IMR-90 (cell line): Measurements from ENCODE around the gene SRP14. TPM values are rescaled to one million over a fixed set of nuclear protein-coding genes. Genes with fewer than 3 reads are reported as not detected.
"Not testable (repeated sequence)": the region's sequence is repeated elsewhere in the genome, so short reads cannot be mapped to it uniquely, and the experiment has no call there.

Source experiments
- ATAC-seq: fragments of 200-7000 bp; cut with Tn5 transposase; 2 replicates; pipeline ENCODE4 v1.9.1; 2020; ENCODE audit warnings: low read depth, mild to moderate bottlenecking, moderate library complexity
- BruUV-seq: library from RNA; stranded (reverse); fragments of 400-500 nt; replicated peaks from 2 replicates; lab custom pipeline; 2021; lab: Mats Ljungman, UMichigan
- CTCF ChIA-PET: fragments of 300-600 bp; formaldehyde crosslinking; extraction: SDS; loops from one replicate; lab custom pipeline; 2021; ENCODE audit warnings: antibody characterized with exemption; lab: Yijun Ruan, JAX
- POLR2A ChIA-PET: fragments of 300-600 bp; sonication (Branson Sonifier 250); formaldehyde crosslinking; loops from one replicate; lab custom pipeline; 2022; ENCODE audit warnings: antibody characterized with exemption; ENCODE audit not compliant: unreplicated experiment; lab: Charles Lee
- DNase-seq: peaks from one replicate; pipeline ENCODE4 v3.0.0; 2013
- H2AFZ ChIP-seq: replicated peaks from 2 replicates; pipeline ENCODE3; 2013; ENCODE audit warnings: low read length, mild to moderate bottlenecking; ENCODE audit not compliant: poor library complexity
- H2AK5ac ChIP-seq: 2 replicates; pipeline ENCODE4 v1.6.1; 2013; ENCODE audit warnings: low read depth, low read length, inconsistent platforms
- H2AK9ac ChIP-seq: replicated peaks from 2 replicates; pipeline ENCODE3; 2013; ENCODE audit warnings: mild to moderate bottlenecking, low read depth, low read length, moderate library complexity; ENCODE audit not compliant: poor library complexity
- H2BK120ac ChIP-seq: 2 replicates; pipeline ENCODE4 v1.6.1; 2013; ENCODE audit warnings: low read depth, low read length, inconsistent platforms
- H2BK15ac ChIP-seq: 3 replicates; pipeline ENCODE4 v1.6.1; 2013; ENCODE audit warnings: low read depth, low read length, inconsistent platforms
- H2BK20ac ChIP-seq: 2 replicates; pipeline ENCODE4 v1.6.1; 2013; ENCODE audit warnings: low read depth, mild to moderate bottlenecking, inconsistent platforms, low read length, moderate library complexity
- H2BK5ac ChIP-seq: 2 replicates; pipeline ENCODE4 v1.6.1; 2013; ENCODE audit warnings: mild to moderate bottlenecking, low read depth, low read length, inconsistent platforms; ENCODE audit not compliant: poor library complexity, severe bottlenecking
- H3K14ac ChIP-seq: replicated peaks from 2 replicates; pipeline ENCODE4 v1.6.1; 2013; ENCODE audit warnings: low read depth, low read length, inconsistent platforms
- H3K18ac ChIP-seq: 2 replicates; pipeline ENCODE4 v1.6.1; 2013; ENCODE audit warnings: low read depth, low read length, control low read depth
- H3K23ac ChIP-seq: 2 replicates; pipeline ENCODE4 v1.6.1; 2013; ENCODE audit warnings: low read depth, low read length, inconsistent platforms
- H3K27ac ChIP-seq: 2 replicates; pipeline ENCODE4 v1.5.1; 2013; ENCODE audit warnings: mild to moderate bottlenecking, control low read depth, low read length; ENCODE audit not compliant: insufficient read depth
- H3K27me3 ChIP-seq: 2 replicates; pipeline ENCODE4 v1.6.1; 2013; ENCODE audit warnings: low read length; ENCODE audit not compliant: control insufficient read depth, insufficient read depth
- H3K36me3 ChIP-seq: 2 replicates; pipeline ENCODE4 v1.6.1; 2013; ENCODE audit warnings: low read length, mixed read lengths; ENCODE audit not compliant: control insufficient read depth, insufficient read depth
- H3K4ac ChIP-seq: 2 replicates; pipeline ENCODE4 v1.6.1; 2013; ENCODE audit warnings: low read depth, low read length, inconsistent platforms
- H3K4me1 ChIP-seq: 2 replicates; pipeline ENCODE4 v1.6.1; 2013; ENCODE audit warnings: low read length, mixed read lengths; ENCODE audit not compliant: control insufficient read depth, insufficient read depth
- H3K4me2 ChIP-seq: 2 replicates; pipeline ENCODE4 v1.6.1; 2013; ENCODE audit warnings: low read depth, mild to moderate bottlenecking, control low read depth, low read length, moderate library complexity
- H3K4me3 ChIP-seq: 2 replicates; pipeline ENCODE4 v1.5.1; 2013; ENCODE audit warnings: low read depth, mild to moderate bottlenecking, control low read depth, low read length, moderate library complexity; ENCODE audit not compliant: insufficient read depth
- H3K56ac ChIP-seq: 2 replicates; pipeline ENCODE4 v1.6.1; 2013; ENCODE audit warnings: low read length, inconsistent platforms; ENCODE audit not compliant: insufficient read depth; ENCODE audit errors: extremely low read depth
- H3K79me1 ChIP-seq, 2 experiments: 2 replicates each; pipeline ENCODE4 v1.6.1; 2013; ENCODE audit warnings: low read length in 2 of 2, inconsistent platforms in 1 of 2, low read depth in 1 of 2
- H3K9ac ChIP-seq: 2 replicates; pipeline ENCODE4 v1.6.1; 2013; ENCODE audit warnings: low read depth, low read length, control low read depth
- H3K9me1 ChIP-seq: 2 replicates; pipeline ENCODE4 v1.6.1; 2013; ENCODE audit warnings: low read length, inconsistent platforms; ENCODE audit not compliant: insufficient read depth
- H3K9me3 ChIP-seq: 2 replicates; pipeline ENCODE4 v1.6.1; 2013; ENCODE audit warnings: low read length; ENCODE audit not compliant: control insufficient read depth, insufficient read depth
- H4K20me1 ChIP-seq: 2 replicates; pipeline ENCODE4 v1.6.1; 2013; ENCODE audit warnings: low read length, inconsistent platforms; ENCODE audit not compliant: insufficient read depth
- H4K5ac ChIP-seq: 2 replicates; pipeline ENCODE4 v1.6.1; 2013; ENCODE audit warnings: mild to moderate bottlenecking, low read depth, low read length, control low read depth
- H4K8ac ChIP-seq, 2 experiments: 2 replicates each; pipeline ENCODE4 v1.6.1; 2013; ENCODE audit warnings: low read depth in 2 of 2, low read length in 2 of 2, control low read depth in 1 of 2, inconsistent platforms in 1 of 2
- H4K91ac ChIP-seq: 2 replicates; pipeline ENCODE4 v1.6.1; 2013; ENCODE audit warnings: low read depth, low read length, inconsistent platforms; ENCODE audit not compliant: insufficient read depth
- WGBS, 2 experiments: methylation state at CpG; one replicate each; pipeline versions ENCODE4 v1.1.5 to v1.1.7; 2013; ENCODE audit warnings: missing lambda C conversion rate in 2 of 2; ENCODE audit not compliant: insufficient read length in 1 of 2; ENCODE audit errors: extremely low coverage in 2 of 2; 5-methylcytosine and 5-hydroxymethylcytosine counted together
- dilution Hi-C: fragments of 300-500 bp; cut with HindIII; formaldehyde crosslinking; loops from one replicate; pipeline ENCODE4 v1.14.3; 2018; ENCODE audit warnings: low sequenced_read_pairs; ENCODE audit not compliant: unreplicated experiment
- in situ Hi-C: fragments of 300-500 bp; cut with MboI; formaldehyde crosslinking; loops from 3 replicates; pipeline ENCODE4 v1.14.3; 2019; ENCODE audit warnings: low sequenced_read_pairs, inconsistent platforms, mixed read lengths
- intact Hi-C: fragments of 100-400 bp; cut with micrococcal nuclease; formaldehyde crosslinking; loops from 2 replicates; pipeline ENCODE4 v1.10.0; 2022
- polyA plus RNA-seq, 3 experiments: library from polyadenylated mRNA; depleted of rRNA; stranded (reverse); fragments of >200 nt; gene quantifications; 2 replicates each; pipeline ENCODE4 v1.2.3, GENCODE V29; 2012; ENCODE audit warnings: low replicate concordance in 1 of 3
- total RNA-seq: library from RNA; depleted of rRNA; stranded (reverse); fragments of >200 nt; gene quantifications from 2 replicates; pipeline ENCODE4 v1.2.3, GENCODE V29; 2012

Gene SRP14
- total and polyA plus RNA-seq, 2 of the 4 experiments (the other 2 are of a cell fraction), result 106 to 295 TPM

DNA sequence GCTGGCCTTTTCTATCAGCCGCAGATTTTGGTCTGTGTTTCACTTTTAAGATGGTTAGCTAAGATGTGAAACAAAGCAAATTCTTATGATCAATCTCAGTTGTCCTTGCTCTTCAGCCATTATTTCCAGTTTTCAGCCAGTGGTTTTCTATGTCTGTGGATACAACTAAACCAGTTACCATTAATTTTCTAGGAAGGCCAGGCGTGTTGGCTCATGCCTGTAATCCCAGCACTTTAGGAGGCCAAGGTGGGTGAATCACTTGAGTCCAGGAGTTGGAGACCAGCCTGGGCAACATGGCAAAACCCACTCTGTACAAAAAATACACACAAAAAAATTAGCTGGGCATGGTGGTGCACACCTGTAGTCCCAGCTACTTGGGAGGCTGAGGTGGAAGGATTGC is 42.8 kb downstream of the SRP14 start:
- BruUV-seq, H3K9me3 ChIP-seq, ATAC-seq: not testable (repeated sequence)

DNA sequence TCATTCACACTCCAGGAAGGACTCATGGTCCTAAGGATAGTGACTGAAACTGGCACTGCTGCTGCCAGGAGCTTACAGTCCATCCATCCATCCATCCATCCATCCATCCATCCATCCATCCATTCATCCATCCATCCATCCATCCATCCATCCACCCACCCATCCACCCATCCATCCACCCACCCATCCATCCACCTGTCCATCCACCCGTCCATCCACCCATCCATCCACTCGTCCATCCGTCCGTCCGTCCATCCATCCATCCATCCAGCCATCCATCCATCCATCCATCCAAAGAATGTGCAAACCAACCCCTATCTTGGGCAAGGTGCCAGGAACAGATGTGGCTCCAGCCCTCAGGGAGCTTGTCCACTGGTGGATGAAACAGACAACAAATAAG is 46.0 kb downstream of the SRP14 start:
- H3K14ac ChIP-seq, in situ Hi-C loops, H3K27ac ChIP-seq, dilution Hi-C loops, H3K9me3 ChIP-seq, H4K20me1 ChIP-seq, H2AK5ac ChIP-seq, DNase-seq, H2BK20ac ChIP-seq, H2BK15ac ChIP-seq, H3K18ac ChIP-seq, H3K9ac ChIP-seq, H3K4ac ChIP-seq, H4K8ac ChIP-seq, H3K4me1 ChIP-seq, H2BK120ac ChIP-seq, H3K56ac ChIP-seq, intact Hi-C loops, H2BK5ac ChIP-seq, H2AFZ ChIP-seq, H4K91ac ChIP-seq, H2AK9ac ChIP-seq, H3K4me2 ChIP-seq, H3K4me3 ChIP-seq, ATAC-seq, CTCF ChIA-PET, H3K23ac ChIP-seq, H4K5ac ChIP-seq, BruUV-seq, H3K27me3 ChIP-seq: not testable (repeated sequence)
- POLR2A ChIA-PET, result interaction anchor here (0.6 kb wide), 1 partner anchor 222 kb away, joined by 4 read pairs; no protein-coding TSS in a partner anchor
- Histone ChIP-seq H3K9me1 (peaks cover 11% of the 10 kb centered on the region), H3K79me1 (peaks cover 3 to 15% of the 10 kb centered on the region in 2 experiments), H3K36me3 (peaks cover 50% of the 10 kb centered on the region)
- WGBS, 2 experiments, result no CpG with 5 or more reads among the region's 5 CpGs

More for the DNA sequence above, 42.8 kb downstream of the SRP14 start:
- H2BK120ac ChIP-seq, H4K20me1 ChIP-seq, H4K5ac ChIP-seq, H2AK9ac ChIP-seq, H3K4me1 ChIP-seq, in situ Hi-C loops, DNase-seq, H3K4me2 ChIP-seq, CTCF ChIA-PET, H3K9ac ChIP-seq, H3K23ac ChIP-seq, H3K56ac ChIP-seq, H3K27me3 ChIP-seq, POLR2A ChIA-PET, H3K18ac ChIP-seq, H3K14ac ChIP-seq, H2AFZ ChIP-seq, H3K27ac ChIP-seq, H3K4me3 ChIP-seq, H2BK15ac ChIP-seq, H4K91ac ChIP-seq, dilution Hi-C loops: not testable (repeated sequence)
- Histone ChIP-seq H2BK5ac (peak overlapping the region; percentile 16), H2BK20ac (peak overlapping the region; percentile 15; the same call in 1 of the 2 replicates), H3K79me1 (peaks cover 14 to 15% of the 10 kb centered on the region in 2 experiments; a peak in 3 of 4 replicates), H3K36me3 (peaks cover 35% of the 10 kb centered on the region), H3K4ac (peak overlapping the region; percentile 5; the same call in 1 of the 2 replicates), H2AK5ac (peak overlapping the region; percentile 13; the same call in 1 of the 2 replicates), H3K9me1 (peaks cover 11% of the 10 kb centered on the region), H4K8ac (0 out of 4 replicates have a peak overlapping the region, but pooled peaks of 1 of the 2 experiments have one; percentile 0)
- intact Hi-C loops, result loop anchor here (5.0 kb wide), 1 partner anchor 44 kb away; no protein-coding TSS in a partner anchor
- no CpG with 5 or more reads among the region's 2 CpGs for WGBS, 2 experiments
